ENCODE results near the gene TEX264.

TEX264 gene

GRCh38 chr3:51716805-51717204, 45.8 kb downstream of the TEX264 start:
- Histone ChIP-seq H3K9me3 (ENCODE audit: control insufficient read depth in 2 of 2, low read length in 2 of 2) (no peaks in the 10 kb centered on the region), H3K4me1 (ENCODE audit: control insufficient read depth, insufficient read depth, low read length) (no peaks in the 10 kb centered on the region), H3K9ac (ENCODE audit: low read length in 2 of 2) (no peak overlapping the region), H3K4me3 (ENCODE audit: low read length in 2 of 2) (no peak overlapping the region), H3K27ac (ENCODE audit: low read length) (no peak overlapping the region), H3K36me3 (ENCODE audit: control insufficient read depth in 2 of 2, insufficient read depth in 2 of 2, low read length in 2 of 2) (no peaks in the 10 kb centered on the region), H3K27me3 (ENCODE audit: control insufficient read depth in 1 of 2, insufficient read depth in 2 of 2, low read length in 2 of 2) (peaks cover 0 to 6% of the 10 kb centered on the region in 2 donors)

- Histone ChIP-seq H3K4me1 (ENCODE audit: control insufficient read depth, insufficient read depth, low read length) (no peaks in the 10 kb centered on the region), H3K36me3 (ENCODE audit: control insufficient read depth in 2 of 2, insufficient read depth in 2 of 2, low read length in 2 of 2) (no peaks in the 10 kb centered on the region), H3K27ac (ENCODE audit: low read length) (no peak overlapping the region), H3K9me3 (ENCODE audit: control insufficient read depth in 2 of 2, low read length in 2 of 2) (no peaks in the 10 kb centered on the region), H3K9ac (ENCODE audit: low read length in 2 of 2) (no peak overlapping the region), H3K27me3 (ENCODE audit: control insufficient read depth in 1 of 2, insufficient read depth in 2 of 2, low read length in 2 of 2) (peaks cover 0 to 6% of the 10 kb centered on the region in 2 donors), H3K4me3 (ENCODE audit: low read length in 2 of 2) (no peak overlapping the region)
Measured at GRCh38 chr3:51717446-51717845, 46.4 kb downstream of the TEX264 start.

GRCh38 chr3:51717947-51718346, 46.9 kb downstream of the TEX264 start:
- no peak overlapping the region for H3K9ac ChIP-seq (ENCODE audit: low read length in 2 of 2)
- no peak overlapping the region for H3K4me3 ChIP-seq (ENCODE audit: low read length in 2 of 2)
- no peak overlapping the region for H3K27ac ChIP-seq (ENCODE audit: low read length)
- H3K9me3 ChIP-seq (ENCODE audit: control insufficient read depth in 2 of 2, low read length in 2 of 2): no peaks in the 10 kb centered on the region
- H3K36me3 ChIP-seq (ENCODE audit: control insufficient read depth in 2 of 2, insufficient read depth in 2 of 2, low read length in 2 of 2): no peaks in the 10 kb centered on the region
- H3K27me3 ChIP-seq (ENCODE audit: control insufficient read depth in 1 of 2, insufficient read depth in 2 of 2, low read length in 2 of 2): peaks cover 0 to 6% of the 10 kb centered on the region in 2 donors
- no peaks in the 10 kb centered on the region for H3K4me1 ChIP-seq (ENCODE audit: control insufficient read depth, insufficient read depth, low read length)

- H3K27ac ChIP-seq (ENCODE audit: low read length): no peak overlapping the region
- H3K9ac ChIP-seq (ENCODE audit: low read length in 2 of 2): no peak overlapping the region
- H3K4me3 ChIP-seq (ENCODE audit: low read length in 2 of 2): no peak overlapping the region
- H3K36me3 ChIP-seq (ENCODE audit: control insufficient read depth in 2 of 2, insufficient read depth in 2 of 2, low read length in 2 of 2): no peaks in the 10 kb centered on the region
- H3K4me1 ChIP-seq (ENCODE audit: control insufficient read depth, insufficient read depth, low read length): no peaks in the 10 kb centered on the region
- H3K9me3 ChIP-seq (ENCODE audit: control insufficient read depth in 2 of 2, low read length in 2 of 2): no peaks in the 10 kb centered on the region
- H3K27me3 ChIP-seq (ENCODE audit: control insufficient read depth in 1 of 2, insufficient read depth in 2 of 2, low read length in 2 of 2): peaks cover 0 to 6% of the 10 kb centered on the region in 2 donors
Measured at GRCh38 chr3:51718547-51719409, 47.7 kb downstream of the TEX264 start.

GRCh38 chr3:51719410-51720025, 48.5 kb downstream of the TEX264 start:
- H3K27ac ChIP-seq (ENCODE audit: low read length): no peak overlapping the region
- no peak overlapping the region for H3K4me3 ChIP-seq (ENCODE audit: low read length in 2 of 2)
- H3K27me3 ChIP-seq (ENCODE audit: control insufficient read depth in 1 of 2, insufficient read depth in 2 of 2, low read length in 2 of 2): peaks cover 0 to 6% of the 10 kb centered on the region in 2 donors
- no peak overlapping the region for H3K9ac ChIP-seq (ENCODE audit: low read length in 2 of 2)
- H3K36me3 ChIP-seq (ENCODE audit: control insufficient read depth in 2 of 2, insufficient read depth in 2 of 2, low read length in 2 of 2): no peaks in the 10 kb centered on the region
- H3K9me3 ChIP-seq (ENCODE audit: control insufficient read depth in 2 of 2, low read length in 2 of 2): no peaks in the 10 kb centered on the region
- no peaks in the 10 kb centered on the region for H3K4me1 ChIP-seq (ENCODE audit: control insufficient read depth, insufficient read depth, low read length)

GRCh38 chr3:51720292-51721061, 49.4 kb downstream of the TEX264 start:
- Histone ChIP-seq H3K27ac (ENCODE audit: low read length) (no peak overlapping the region), H3K9me3 (ENCODE audit: control insufficient read depth in 2 of 2, low read length in 2 of 2) (no peaks in the 10 kb centered on the region), H3K4me3 (ENCODE audit: low read length in 2 of 2) (no peak overlapping the region), H3K4me1 (ENCODE audit: control insufficient read depth, insufficient read depth, low read length) (no peaks in the 10 kb centered on the region), H3K9ac (ENCODE audit: low read length in 2 of 2) (no peak overlapping the region), H3K36me3 (ENCODE audit: control insufficient read depth in 2 of 2, insufficient read depth in 2 of 2, low read length in 2 of 2) (no peaks in the 10 kb centered on the region), H3K27me3 (ENCODE audit: control insufficient read depth in 1 of 2, insufficient read depth in 2 of 2, low read length in 2 of 2) (peaks cover 0 to 6% of the 10 kb centered on the region in 2 donors)

GRCh38 chr3:51721062-51721745, 50.2 kb downstream of the TEX264 start:
- no peak overlapping the region for H3K9ac ChIP-seq (ENCODE audit: low read length in 2 of 2)
- no peaks in the 10 kb centered on the region for H3K9me3 ChIP-seq (ENCODE audit: control insufficient read depth in 2 of 2, low read length in 2 of 2)
- H3K36me3 ChIP-seq (ENCODE audit: control insufficient read depth in 2 of 2, insufficient read depth in 2 of 2, low read length in 2 of 2): no peaks in the 10 kb centered on the region
- H3K27me3 ChIP-seq (ENCODE audit: control insufficient read depth in 1 of 2, insufficient read depth in 2 of 2, low read length in 2 of 2): peaks cover 0 to 6% of the 10 kb centered on the region in 2 donors
- no peak overlapping the region for H3K27ac ChIP-seq (ENCODE audit: low read length)
- no peak overlapping the region for H3K4me3 ChIP-seq (ENCODE audit: low read length in 2 of 2)
- H3K4me1 ChIP-seq (ENCODE audit: control insufficient read depth, insufficient read depth, low read length): no peaks in the 10 kb centered on the region

- H3K9me3 ChIP-seq (ENCODE audit: control insufficient read depth in 2 of 2, low read length in 2 of 2): no peaks in the 10 kb centered on the region
- no peaks in the 10 kb centered on the region for H3K4me1 ChIP-seq (ENCODE audit: control insufficient read depth, insufficient read depth, low read length)
- no peak overlapping the region for H3K27ac ChIP-seq (ENCODE audit: low read length)
- no peak overlapping the region for H3K9ac ChIP-seq (ENCODE audit: low read length in 2 of 2)
- H3K27me3 ChIP-seq (ENCODE audit: control insufficient read depth in 1 of 2, insufficient read depth in 2 of 2, low read length in 2 of 2): peaks cover 0 to 2% of the 10 kb centered on the region in 2 donors
- no peak overlapping the region for H3K4me3 ChIP-seq (ENCODE audit: low read length in 2 of 2)
- H3K36me3 ChIP-seq (ENCODE audit: control insufficient read depth in 2 of 2, insufficient read depth in 2 of 2, low read length in 2 of 2): no peaks in the 10 kb centered on the region
Measured at GRCh38 chr3:51722362-51722761, 51.3 kb downstream of the TEX264 start.

- no peaks in the 10 kb centered on the region for H3K36me3 ChIP-seq (ENCODE audit: control insufficient read depth in 2 of 2, insufficient read depth in 2 of 2, low read length in 2 of 2)
- H3K4me3 ChIP-seq (ENCODE audit: low read length in 2 of 2): no peak overlapping the region
- H3K9ac ChIP-seq (ENCODE audit: low read length in 2 of 2): no peak overlapping the region
- H3K4me1 ChIP-seq (ENCODE audit: control insufficient read depth, insufficient read depth, low read length): no peaks in the 10 kb centered on the region
- no peak overlapping the region for H3K27ac ChIP-seq (ENCODE audit: low read length)
- H3K27me3 ChIP-seq (ENCODE audit: control insufficient read depth in 1 of 2, insufficient read depth in 2 of 2, low read length in 2 of 2): no peaks in the 10 kb centered on the region
- peaks cover 0 to 4% of the 10 kb centered on the region in 2 donors for H3K9me3 ChIP-seq (ENCODE audit: control insufficient read depth in 2 of 2, low read length in 2 of 2)
Measured at GRCh38 chr3:51727500-51727899, 56.4 kb downstream of the TEX264 start.

GRCh38 chr3:51729042-51729633, 58.1 kb downstream of the TEX264 start:
- Histone ChIP-seq H3K9ac (ENCODE audit: low read length in 2 of 2) (no peak overlapping the region), H3K27me3 (ENCODE audit: control insufficient read depth in 1 of 2, insufficient read depth in 2 of 2, low read length in 2 of 2) (no peaks in the 10 kb centered on the region), H3K4me3 (ENCODE audit: low read length in 2 of 2) (no peak overlapping the region), H3K36me3 (ENCODE audit: control insufficient read depth in 2 of 2, insufficient read depth in 2 of 2, low read length in 2 of 2) (no peaks in the 10 kb centered on the region), H3K27ac (ENCODE audit: low read length) (no peak overlapping the region), H3K9me3 (ENCODE audit: control insufficient read depth in 2 of 2, low read length in 2 of 2) (peaks cover 0 to 4% of the 10 kb centered on the region in 2 donors), H3K4me1 (ENCODE audit: control insufficient read depth, insufficient read depth, low read length) (no peaks in the 10 kb centered on the region)

Measured in stomach smooth muscle (tissue), 2 donors.